Sciatic nerve (tissue), 1 donor: ENCODE results near the gene CRISP1. TPM values are rescaled to one million over a fixed set of nuclear protein-coding genes. Genes with fewer than 3 reads are reported as not detected.

ENCODE experiments used
- total RNA-seq: library from RNA; stranded (reverse); fragmentation: NEBNext Ultra II Directional; extraction: Animal tissue kit (Norgen Biotek cat#: 25700); gene quantifications from one replicate; pipeline ENCODE4 v1.2.1, GENCODE V29; 2021
- donor health status: DM: no; HTN: no; CAD: no.

CRISP1 gene
- total RNA-seq, 1 donor from 2014 or later = not detected

Other genes with a start within 250 kb of the CRISP1 start
- 2.9 TPM for gene RHAG, start 229.7 kb downstream of the CRISP1 start, total RNA-seq
- not detected for gene CRISP2, start 153.0 kb downstream of the CRISP1 start, total RNA-seq
- 1.1 TPM for gene CRISP3, start 122.1 kb downstream of the CRISP1 start, total RNA-seq
- not detected for gene PGK2, start 79.2 kb downstream of the CRISP1 start, total RNA-seq
- gene DEFB114, start 97.6 kb upstream of the CRISP1 start, total RNA-seq = not detected
- not detected for gene DEFB113, start 103.1 kb upstream of the CRISP1 start, total RNA-seq
- not detected for gene DEFB110, start 155.5 kb upstream of the CRISP1 start, total RNA-seq
- not detected for gene DEFB112, start 183.4 kb upstream of the CRISP1 start, total RNA-seq